DND-41 (cell line): ENCODE results near the gene DCLK3.

ENCODE experiments used
- CTCF ChIP-seq: IDR thresholded peaks from 2 replicates; pipeline ENCODE4 v1.5.1; 2012; ENCODE audit warnings: borderline replicate concordance, low read length, moderate library complexity, mild to moderate bottlenecking; ENCODE audit not compliant: poor library complexity, severe bottlenecking; ENCODE audit errors: extremely low read depth
- EZH2 ChIP-seq: IDR thresholded peaks from 3 replicates; pipeline ENCODE4 v1.6.1; 2012; ENCODE audit warnings: borderline replicate concordance, low read depth, mild to moderate bottlenecking, moderate library complexity, low read length, inconsistent platforms; ENCODE audit not compliant: severe bottlenecking

GRCh38 chr3:36663666-36664291 lies 100.6 kb downstream of the DCLK3 start:
- TF ChIP-seq CTCF = no peak
- no peak for TF ChIP-seq EZH2
